Activated T-helper 17 cell treated with anti-CD3 and anti-CD28 coated beads, Interleukin-2, amount 50 U/mL, for 72 hours (primary cell): ENCODE data around the gene TAAR1. TPM values are rescaled to one million over a fixed set of nuclear protein-coding genes. Genes with fewer than 3 reads are reported as not detected.
"Not testable (repeated sequence)": the region's sequence is repeated elsewhere in the genome, so short reads cannot be mapped to it uniquely, and the experiment has no call there.

Experiments used
- ATAC-seq: fragments of 150-1000 bp; cut with Tn5 transposase; replicated peaks from 2 replicates; pipeline ENCODE4 v1.10.0; 2021; ENCODE audit warnings: mild to moderate bottlenecking, moderate library complexity
- H3K27ac Mint-ChIP-seq: one replicate; pipeline ENCODE4 v1.8.0; 2022; ENCODE audit warnings: mixed read lengths
- H3K27me3 Mint-ChIP-seq: one replicate; pipeline ENCODE4 v1.8.0; 2022; ENCODE audit warnings: mixed read lengths
- H3K36me3 Mint-ChIP-seq: one replicate; pipeline ENCODE4 v1.8.0; 2022; ENCODE audit warnings: low read depth, mild to moderate bottlenecking, mixed read lengths
- H3K4me1 Mint-ChIP-seq: one replicate; pipeline ENCODE4 v1.8.0; 2022; ENCODE audit warnings: mixed read lengths
- H3K4me3 Mint-ChIP-seq: one replicate; pipeline ENCODE4 v1.8.0; 2022; ENCODE audit warnings: mild to moderate bottlenecking, mixed read lengths
- H3K9me3 Mint-ChIP-seq: one replicate; pipeline ENCODE4 v1.8.0; 2022; ENCODE audit warnings: mixed read lengths
- total RNA-seq, 2 donors: library from RNA; stranded (reverse); gene quantifications; one replicate each; pipeline ENCODE4 v1.2.3, GENCODE V29; 2022

The TAAR1 gene, protein sequence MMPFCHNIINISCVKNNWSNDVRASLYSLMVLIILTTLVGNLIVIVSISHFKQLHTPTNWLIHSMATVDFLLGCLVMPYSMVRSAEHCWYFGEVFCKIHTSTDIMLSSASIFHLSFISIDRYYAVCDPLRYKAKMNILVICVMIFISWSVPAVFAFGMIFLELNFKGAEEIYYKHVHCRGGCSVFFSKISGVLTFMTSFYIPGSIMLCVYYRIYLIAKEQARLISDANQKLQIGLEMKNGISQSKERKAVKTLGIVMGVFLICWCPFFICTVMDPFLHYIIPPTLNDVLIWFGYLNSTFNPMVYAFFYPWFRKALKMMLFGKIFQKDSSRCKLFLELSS
- not detected for total RNA-seq

DNA sequence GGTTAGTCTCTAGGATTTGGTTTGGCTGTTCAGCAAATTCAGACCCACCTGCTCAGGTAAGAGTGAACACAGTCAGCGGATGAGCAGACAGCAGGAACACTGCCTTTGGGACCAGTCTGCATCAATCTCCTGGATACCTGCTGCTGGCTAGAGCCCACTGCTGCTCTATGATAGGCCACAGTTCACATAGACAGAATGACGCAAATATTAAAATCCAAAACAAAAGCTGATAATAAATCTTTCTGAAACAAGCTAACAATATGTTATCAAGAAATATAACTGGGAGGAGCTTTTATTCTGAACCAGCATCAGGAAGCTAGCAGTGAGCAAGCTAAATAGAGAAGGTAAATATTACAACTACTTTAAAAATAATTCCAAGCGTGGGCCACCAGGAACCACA, at the start of gene TAAR1:
Gene TAAR1, minus strand, starts transcription at position 101 of the 400 bp plus-strand sequence. CDS start 13,179 bp downstream, outside the sequence.
- H3K4me1 Mint-ChIP-seq, result no peaks in the 10 kb centered on the region
- peaks cover 6% of the 10 kb centered on the region for H3K27me3 Mint-ChIP-seq
- H3K4me3 Mint-ChIP-seq, result no peak within 1 kb of the TSS
- H3K36me3 Mint-ChIP-seq, result no peaks in the 10 kb centered on the region
- no peaks in the 10 kb centered on the region for H3K9me3 Mint-ChIP-seq
- no peak within 1 kb of the TSS for H3K27ac Mint-ChIP-seq
- ATAC-seq, result no peak

DNA sequence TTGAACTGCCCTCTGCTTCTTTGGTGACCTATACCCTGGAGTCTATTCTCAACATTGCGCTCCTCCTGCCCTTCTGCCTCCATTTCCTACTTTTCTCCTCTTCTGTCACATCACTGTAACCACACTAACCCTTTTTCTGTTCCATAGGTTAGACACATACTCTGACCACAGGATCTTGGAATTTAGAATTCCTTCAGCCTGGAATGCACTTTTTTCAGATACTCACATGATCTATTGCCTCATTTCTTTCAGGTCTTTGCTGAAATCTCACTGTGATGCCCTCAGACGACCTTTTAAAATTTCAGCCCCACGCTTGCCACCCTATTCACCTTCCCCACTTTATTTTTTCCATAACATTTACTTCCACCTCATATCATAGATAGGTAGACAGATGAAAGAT, 49.8 kb upstream of the TAAR1 start:
- Mint-ChIP-seq H3K9me3 (peaks cover 5% of the 10 kb centered on the region), H3K27ac (no peak overlapping the region), H3K4me1 (no peaks in the 10 kb centered on the region), H3K27me3 (peaks cover 17% of the 10 kb centered on the region), H3K4me3 (no peak overlapping the region), H3K36me3 (no peaks in the 10 kb centered on the region)
- no peak for ATAC-seq

DNA sequence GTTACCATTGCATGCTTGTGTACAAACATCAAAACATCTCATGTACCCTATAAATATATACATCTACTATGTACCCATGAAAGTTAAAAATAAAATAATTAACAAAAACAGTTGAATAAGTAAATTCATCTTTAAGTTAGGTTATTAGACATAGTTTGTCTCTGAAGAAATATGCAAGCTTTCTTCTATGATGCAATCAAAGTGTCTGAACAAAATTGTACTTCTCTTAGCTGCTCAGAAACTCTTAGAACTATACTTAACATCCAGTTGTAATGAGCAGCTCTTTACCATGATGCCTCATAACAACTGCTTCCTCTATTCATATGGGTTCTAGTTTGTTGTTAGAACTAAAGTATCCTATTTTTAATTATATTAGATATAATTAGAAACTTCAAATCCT, 49.0 kb upstream of the TAAR1 start:
- Mint-ChIP-seq H3K4me3 (no peak overlapping the region), H3K27ac (no peak overlapping the region), H3K27me3 (peaks cover 19% of the 10 kb centered on the region), H3K9me3 (peaks cover 8% of the 10 kb centered on the region), H3K4me1 (no peaks in the 10 kb centered on the region), H3K36me3 (no peaks in the 10 kb centered on the region)
- no peak for ATAC-seq

DNA sequence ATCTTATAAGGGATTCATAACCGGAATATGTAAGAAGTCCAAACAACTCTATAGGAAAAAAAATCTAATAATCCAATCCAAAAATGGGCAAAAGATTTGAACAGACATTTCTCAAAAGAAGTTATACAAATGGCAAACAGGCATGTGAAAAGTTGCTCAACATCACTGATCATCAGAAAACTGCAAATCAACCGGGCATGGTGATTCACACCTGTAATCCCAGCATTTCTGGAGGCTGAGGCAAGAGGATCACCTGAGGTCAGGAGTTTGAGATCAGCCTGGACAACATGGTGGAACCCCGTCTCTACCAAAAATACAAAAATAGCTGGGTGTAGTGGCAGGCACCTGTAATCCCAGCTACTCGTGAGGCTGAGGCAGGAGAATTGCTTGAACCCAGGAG, 47.8 kb upstream of the TAAR1 start:
- H3K27me3 Mint-ChIP-seq, result peaks cover 20% of the 10 kb centered on the region
- not testable (repeated sequence) for ATAC-seq, H3K9me3 Mint-ChIP-seq, H3K4me1 Mint-ChIP-seq, H3K27ac Mint-ChIP-seq, H3K4me3 Mint-ChIP-seq, H3K36me3 Mint-ChIP-seq

DNA sequence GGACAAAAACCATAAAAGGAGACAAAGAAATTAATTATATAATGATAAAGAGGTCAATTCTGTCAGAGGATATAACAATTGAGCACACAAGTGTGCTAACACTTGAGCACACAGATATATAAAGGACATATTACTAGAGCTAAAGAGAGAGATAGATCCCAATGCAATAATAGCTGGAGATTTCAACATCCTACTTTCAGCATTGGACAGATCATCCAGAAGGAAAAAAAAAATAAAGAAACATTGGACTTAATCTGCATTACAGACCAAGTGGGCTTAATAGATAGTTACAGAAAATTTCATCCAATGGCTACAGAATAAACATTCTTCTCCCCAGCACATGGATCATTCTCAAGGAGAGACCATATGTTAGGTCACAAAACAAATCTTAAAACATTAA, 45.0 kb upstream of the TAAR1 start:
- Mint-ChIP-seq H3K4me1 (no peaks in the 10 kb centered on the region), H3K9me3 (peaks cover 8% of the 10 kb centered on the region), H3K27ac (no peak overlapping the region), H3K27me3 (peaks cover 25% of the 10 kb centered on the region), H3K4me3 (no peak overlapping the region), H3K36me3 (no peaks in the 10 kb centered on the region)
- ATAC-seq, result no peak

DNA sequence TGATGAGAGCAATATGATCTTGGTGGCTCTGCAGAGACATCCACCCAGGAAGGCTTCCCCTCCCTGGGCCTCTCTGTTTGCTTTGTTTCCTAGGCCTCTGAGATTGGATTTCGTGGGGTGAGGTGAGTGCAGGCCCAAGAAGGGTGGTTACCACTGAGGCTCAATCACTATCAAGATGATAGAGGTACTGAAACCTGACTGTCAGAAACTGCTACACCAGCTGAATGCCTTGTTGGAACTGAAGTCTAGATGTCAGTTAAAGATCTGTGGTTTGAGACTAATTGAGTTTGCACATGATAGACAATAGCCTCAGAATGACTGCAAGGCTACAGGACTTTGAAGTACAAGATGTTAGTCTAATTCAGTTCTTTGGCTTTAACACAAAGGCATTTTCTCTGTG, 39.6 kb upstream of the TAAR1 start:
- Mint-ChIP-seq H3K27ac (no peak overlapping the region), H3K4me1 (no peaks in the 10 kb centered on the region), H3K36me3 (no peaks in the 10 kb centered on the region), H3K27me3 (peaks cover 13% of the 10 kb centered on the region), H3K9me3 (peaks cover 14% of the 10 kb centered on the region), H3K4me3 (no peak overlapping the region)
- no peak for ATAC-seq

DNA sequence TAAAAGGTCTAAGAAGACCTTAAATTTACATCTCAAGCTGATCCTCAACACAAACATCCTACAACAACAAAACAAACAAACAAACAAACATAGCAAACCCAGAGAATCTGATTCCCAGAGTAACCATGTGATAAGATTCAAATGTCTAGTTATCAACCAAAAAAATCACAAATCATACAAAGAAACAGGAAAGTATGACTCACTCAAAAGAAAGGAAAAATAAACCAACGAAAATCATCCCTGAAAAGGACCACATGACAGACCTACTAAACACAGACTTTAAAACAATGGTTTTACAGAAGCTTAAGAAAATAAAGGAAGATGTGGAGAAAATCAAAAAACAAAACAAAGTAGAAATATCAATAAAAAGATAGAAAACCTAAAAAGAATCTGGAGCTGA, 36.8 kb upstream of the TAAR1 start:
- Mint-ChIP-seq H3K27me3 (peaks cover 5% of the 10 kb centered on the region), H3K9me3 (peaks cover 11% of the 10 kb centered on the region), H3K27ac (no peak overlapping the region), H3K4me1 (no peaks in the 10 kb centered on the region), H3K4me3 (no peak overlapping the region), H3K36me3 (no peaks in the 10 kb centered on the region)
- no peak for ATAC-seq

DNA sequence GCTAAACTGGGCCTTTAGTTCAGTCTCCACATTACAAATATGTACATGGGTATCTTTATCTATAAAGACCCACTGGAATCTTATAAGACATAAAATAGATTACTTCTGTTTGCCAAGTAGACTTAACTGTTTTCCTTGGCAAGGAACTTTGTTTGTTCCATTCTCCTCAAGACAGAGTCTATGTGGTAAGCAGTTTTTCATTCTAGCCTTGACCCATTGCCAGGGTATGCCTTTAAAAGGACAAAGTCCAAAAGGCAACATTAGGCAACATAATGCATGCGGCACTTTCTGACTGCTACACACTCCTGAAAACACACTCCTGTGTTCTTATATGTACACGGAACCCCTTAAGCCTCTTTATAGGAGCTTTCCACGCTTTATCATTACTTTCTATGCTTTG, 34.5 kb upstream of the TAAR1 start:
- Mint-ChIP-seq H3K4me3 (no peak overlapping the region), H3K9me3 (peaks cover 11% of the 10 kb centered on the region), H3K4me1 (no peaks in the 10 kb centered on the region), H3K36me3 (no peaks in the 10 kb centered on the region), H3K27ac (no peak overlapping the region), H3K27me3 (peaks cover 21% of the 10 kb centered on the region)
- ATAC-seq, result no peak

DNA sequence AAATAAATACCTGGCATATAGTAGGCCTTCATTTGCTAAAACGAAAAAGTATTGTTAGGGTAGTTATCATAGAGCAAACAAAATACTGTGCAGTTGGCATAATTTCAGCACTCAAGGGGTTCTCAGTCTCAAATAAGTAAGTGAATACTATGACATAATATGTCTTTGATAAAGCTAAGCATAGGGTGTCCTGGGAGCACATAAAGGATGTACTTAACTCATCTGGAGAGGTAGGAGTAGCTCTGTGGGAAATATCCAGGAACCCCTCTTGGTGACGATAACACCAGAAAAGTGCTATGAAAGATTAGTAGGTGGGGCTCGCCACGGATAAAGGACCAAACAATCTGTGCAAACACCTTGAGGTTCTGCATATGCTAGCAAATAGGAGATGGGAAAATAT, 31.7 kb upstream of the TAAR1 start:
- H3K27me3 Mint-ChIP-seq, result peaks cover 34% of the 10 kb centered on the region

DNA sequence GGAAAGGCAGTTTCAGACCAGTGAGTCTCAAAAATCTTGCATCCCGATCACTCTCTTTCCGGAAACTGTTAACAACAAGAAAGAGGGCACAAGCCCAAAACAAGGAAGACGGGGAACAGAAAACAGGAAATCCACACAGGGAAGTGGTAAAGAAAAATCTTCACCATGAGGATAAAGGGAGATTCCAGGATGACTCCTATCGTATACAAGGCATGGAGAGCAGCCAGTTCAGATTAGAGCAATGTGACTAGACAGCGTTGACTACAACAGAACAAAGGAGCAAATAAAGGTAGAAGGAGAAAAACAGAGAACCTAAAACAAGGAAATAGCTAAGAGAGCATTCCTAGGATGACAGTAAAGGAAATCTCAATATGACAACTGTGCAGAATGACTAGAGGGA, 28.3 kb upstream of the TAAR1 start:
- no peak overlapping the region for H3K27ac Mint-ChIP-seq
- no peaks in the 10 kb centered on the region for H3K9me3 Mint-ChIP-seq
- no peak overlapping the region for H3K4me3 Mint-ChIP-seq
- ATAC-seq, result no peak
- H3K4me1 Mint-ChIP-seq, result no peaks in the 10 kb centered on the region
- no peaks in the 10 kb centered on the region for H3K36me3 Mint-ChIP-seq
- peaks cover 34% of the 10 kb centered on the region for H3K27me3 Mint-ChIP-seq

More for the DNA sequence above, 31.7 kb upstream of the TAAR1 start:
- Mint-ChIP-seq H3K9me3 (peaks cover 2% of the 10 kb centered on the region), H3K27ac (no peak overlapping the region), H3K4me3 (no peak overlapping the region), H3K4me1 (no peaks in the 10 kb centered on the region), H3K36me3 (no peaks in the 10 kb centered on the region)
- no peak for ATAC-seq

DNA sequence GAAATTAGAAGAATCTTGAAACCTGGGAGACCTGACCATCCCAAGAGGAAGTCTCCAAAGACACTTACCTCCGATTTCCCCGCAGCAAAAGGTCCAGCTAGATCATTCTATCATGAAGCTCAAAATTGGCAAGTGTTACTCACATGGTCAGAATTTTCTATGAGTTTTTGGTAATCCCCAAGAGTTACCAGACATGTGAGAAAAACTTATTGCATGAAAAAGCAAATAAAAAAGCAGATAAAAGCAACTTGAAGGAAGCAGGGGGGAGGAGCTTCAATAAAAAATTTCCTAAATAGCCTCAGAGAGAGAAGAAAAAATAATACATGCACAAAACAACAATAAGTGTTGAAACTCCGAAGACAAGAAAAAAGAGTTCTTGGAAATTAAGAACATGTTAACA, 27.5 kb upstream of the TAAR1 start:
- no peak overlapping the region for H3K27ac Mint-ChIP-seq

DNA sequence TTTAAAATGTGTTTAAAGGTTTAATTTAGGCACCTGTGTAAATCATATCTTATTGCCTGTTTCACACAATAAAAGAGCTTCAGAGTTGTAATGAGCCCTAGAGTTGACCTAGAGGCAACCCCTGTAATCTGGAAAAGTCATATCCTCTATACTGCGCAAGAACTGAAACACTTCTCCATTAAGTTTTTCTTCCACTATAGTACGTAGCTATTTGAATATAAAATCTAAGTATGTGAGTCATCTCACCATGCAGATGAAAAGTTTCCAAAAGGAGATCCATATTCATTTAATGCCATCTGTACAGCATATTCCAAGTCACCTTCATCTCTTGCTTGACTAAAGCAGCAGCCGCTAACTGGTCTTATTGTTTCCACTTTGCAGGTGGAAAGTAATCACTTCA, 26.0 kb upstream of the TAAR1 start:
- H3K9me3 Mint-ChIP-seq, result no peaks in the 10 kb centered on the region
- H3K27ac Mint-ChIP-seq, result no peak overlapping the region
- H3K4me3 Mint-ChIP-seq, result no peak overlapping the region
- ATAC-seq, result no peak
- peaks cover 23% of the 10 kb centered on the region for H3K27me3 Mint-ChIP-seq
- H3K36me3 Mint-ChIP-seq, result no peaks in the 10 kb centered on the region
- no peaks in the 10 kb centered on the region for H3K4me1 Mint-ChIP-seq

More for the DNA sequence above, 27.5 kb upstream of the TAAR1 start:
- no peaks in the 10 kb centered on the region for H3K4me1 Mint-ChIP-seq
- no peaks in the 10 kb centered on the region for H3K9me3 Mint-ChIP-seq
- ATAC-seq, result no peak
- no peaks in the 10 kb centered on the region for H3K36me3 Mint-ChIP-seq
- H3K4me3 Mint-ChIP-seq, result no peak overlapping the region
- H3K27me3 Mint-ChIP-seq, result peaks cover 34% of the 10 kb centered on the region

DNA sequence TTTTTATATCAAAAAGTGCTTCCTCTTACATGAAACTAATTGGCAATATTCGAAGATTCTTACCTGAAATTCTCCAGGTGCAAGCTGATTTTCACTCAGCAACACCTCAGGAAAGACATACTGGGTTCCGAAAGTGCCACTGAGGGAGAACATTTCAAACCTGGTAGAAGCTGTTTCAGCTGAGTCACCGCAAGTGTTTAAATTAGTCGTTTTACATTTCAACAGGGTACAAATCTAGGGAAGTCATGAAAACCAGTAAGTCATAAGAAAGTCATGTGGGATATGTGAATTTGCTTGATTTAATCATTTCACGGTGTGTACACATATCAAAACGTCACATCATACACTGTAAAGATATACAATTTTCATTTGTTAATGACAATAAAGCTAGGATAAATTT, 25.3 kb upstream of the TAAR1 start:
- Mint-ChIP-seq H3K4me1 (no peaks in the 10 kb centered on the region), H3K9me3 (no peaks in the 10 kb centered on the region)

DNA sequence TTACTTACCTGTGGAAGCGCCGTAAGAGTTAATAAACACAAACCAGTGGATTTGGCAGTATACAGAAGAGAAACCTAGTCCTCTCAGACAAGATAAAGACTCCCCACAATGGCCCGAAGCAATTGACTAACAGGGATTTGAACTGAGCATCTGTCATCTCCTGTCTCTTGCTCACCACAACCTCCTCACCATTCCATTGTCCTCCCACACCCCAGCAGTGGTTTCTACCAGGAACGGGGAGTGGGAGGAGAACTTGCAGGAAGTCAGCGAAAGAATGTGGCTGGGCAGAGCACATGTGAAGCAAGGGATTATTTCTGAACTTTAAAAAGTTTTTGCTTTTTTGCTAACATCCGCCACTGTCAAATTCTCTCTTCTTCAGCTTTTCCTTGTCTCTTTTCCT, 24.6 kb upstream of the TAAR1 start:
- H3K27ac Mint-ChIP-seq, result no peak overlapping the region
- H3K4me3 Mint-ChIP-seq, result no peak overlapping the region
- no peaks in the 10 kb centered on the region for H3K4me1 Mint-ChIP-seq
- no peaks in the 10 kb centered on the region for H3K9me3 Mint-ChIP-seq
- H3K36me3 Mint-ChIP-seq, result no peaks in the 10 kb centered on the region
- no peak for ATAC-seq
- peaks cover 20% of the 10 kb centered on the region for H3K27me3 Mint-ChIP-seq

More for the DNA sequence above, 25.3 kb upstream of the TAAR1 start:
- no peaks in the 10 kb centered on the region for H3K36me3 Mint-ChIP-seq
- no peak overlapping the region for H3K27ac Mint-ChIP-seq
- H3K27me3 Mint-ChIP-seq, result peaks cover 16% of the 10 kb centered on the region
- no peak overlapping the region for H3K4me3 Mint-ChIP-seq
- ATAC-seq, result no peak

DNA sequence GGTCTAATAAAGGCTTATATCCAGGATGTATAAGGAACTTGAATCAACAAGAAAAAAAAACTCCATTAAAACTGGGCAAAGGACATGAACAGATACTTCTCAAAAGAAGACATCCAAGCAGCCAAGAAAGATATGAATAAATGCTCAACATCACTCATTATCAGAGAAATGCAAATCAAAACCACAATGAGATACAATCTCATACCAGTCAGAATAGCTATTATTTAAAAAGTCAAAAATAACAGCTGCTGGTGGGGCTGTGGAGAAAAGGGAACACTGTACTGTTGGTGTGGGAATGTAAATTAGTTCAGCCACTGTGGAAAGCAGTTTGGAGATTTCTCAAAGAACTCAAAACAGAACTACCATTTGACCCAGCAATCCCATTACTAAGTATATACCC, 20.1 kb upstream of the TAAR1 start:
- not testable (repeated sequence) for H3K9me3 Mint-ChIP-seq, H3K27ac Mint-ChIP-seq

DNA sequence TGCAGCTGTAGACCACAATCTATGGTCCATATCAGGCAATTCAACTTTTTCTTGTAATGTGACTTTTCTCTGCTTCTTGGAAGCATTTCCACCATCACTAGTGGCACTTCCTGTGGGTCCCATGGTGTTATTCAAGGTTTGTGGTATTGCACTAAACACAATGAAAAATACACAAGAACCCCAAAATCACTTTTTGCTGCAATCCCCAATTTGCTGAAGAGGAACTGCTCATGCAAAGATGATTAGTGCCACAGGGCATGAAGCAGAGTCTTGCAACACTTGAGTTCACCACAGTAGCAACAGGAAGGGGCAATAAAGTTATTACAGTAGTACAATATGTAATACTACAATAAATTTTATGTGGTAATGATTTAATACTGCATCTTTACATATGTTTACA, 16.8 kb upstream of the TAAR1 start:
- Mint-ChIP-seq H3K4me3 (no peak overlapping the region), H3K4me1 (no peaks in the 10 kb centered on the region), H3K36me3 (no peaks in the 10 kb centered on the region), H3K27ac (no peak overlapping the region), H3K9me3 (no peaks in the 10 kb centered on the region), H3K27me3 (peaks cover 17% of the 10 kb centered on the region)
- ATAC-seq, result no peak

More for the DNA sequence above, 20.1 kb upstream of the TAAR1 start:
- peaks cover 17% of the 10 kb centered on the region for H3K27me3 Mint-ChIP-seq
- not testable (repeated sequence) for H3K4me3 Mint-ChIP-seq, H3K4me1 Mint-ChIP-seq, ATAC-seq, H3K36me3 Mint-ChIP-seq
